DMS 273 (cell line): Measurements from ENCODE around the gene FMO5.

Experiments
- DNase-seq: peaks from one replicate; lab custom pipeline; 2025; ENCODE audit not compliant: unreplicated experiment; lab: John Stamatoyannopoulos, UW

The FMO5 gene, protein sequence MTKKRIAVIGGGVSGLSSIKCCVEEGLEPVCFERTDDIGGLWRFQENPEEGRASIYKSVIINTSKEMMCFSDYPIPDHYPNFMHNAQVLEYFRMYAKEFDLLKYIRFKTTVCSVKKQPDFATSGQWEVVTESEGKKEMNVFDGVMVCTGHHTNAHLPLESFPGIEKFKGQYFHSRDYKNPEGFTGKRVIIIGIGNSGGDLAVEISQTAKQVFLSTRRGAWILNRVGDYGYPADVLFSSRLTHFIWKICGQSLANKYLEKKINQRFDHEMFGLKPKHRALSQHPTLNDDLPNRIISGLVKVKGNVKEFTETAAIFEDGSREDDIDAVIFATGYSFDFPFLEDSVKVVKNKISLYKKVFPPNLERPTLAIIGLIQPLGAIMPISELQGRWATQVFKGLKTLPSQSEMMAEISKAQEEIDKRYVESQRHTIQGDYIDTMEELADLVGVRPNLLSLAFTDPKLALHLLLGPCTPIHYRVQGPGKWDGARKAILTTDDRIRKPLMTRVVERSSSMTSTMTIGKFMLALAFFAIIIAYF

GRCh38 chr1:147225193-147225730 lies at the start of gene FMO5:
FMO5 (minus strand) TSS chr1:147225339; CDS start chr1:147225029, 310 bp downstream.
- no peak for DNase-seq

DNA sequence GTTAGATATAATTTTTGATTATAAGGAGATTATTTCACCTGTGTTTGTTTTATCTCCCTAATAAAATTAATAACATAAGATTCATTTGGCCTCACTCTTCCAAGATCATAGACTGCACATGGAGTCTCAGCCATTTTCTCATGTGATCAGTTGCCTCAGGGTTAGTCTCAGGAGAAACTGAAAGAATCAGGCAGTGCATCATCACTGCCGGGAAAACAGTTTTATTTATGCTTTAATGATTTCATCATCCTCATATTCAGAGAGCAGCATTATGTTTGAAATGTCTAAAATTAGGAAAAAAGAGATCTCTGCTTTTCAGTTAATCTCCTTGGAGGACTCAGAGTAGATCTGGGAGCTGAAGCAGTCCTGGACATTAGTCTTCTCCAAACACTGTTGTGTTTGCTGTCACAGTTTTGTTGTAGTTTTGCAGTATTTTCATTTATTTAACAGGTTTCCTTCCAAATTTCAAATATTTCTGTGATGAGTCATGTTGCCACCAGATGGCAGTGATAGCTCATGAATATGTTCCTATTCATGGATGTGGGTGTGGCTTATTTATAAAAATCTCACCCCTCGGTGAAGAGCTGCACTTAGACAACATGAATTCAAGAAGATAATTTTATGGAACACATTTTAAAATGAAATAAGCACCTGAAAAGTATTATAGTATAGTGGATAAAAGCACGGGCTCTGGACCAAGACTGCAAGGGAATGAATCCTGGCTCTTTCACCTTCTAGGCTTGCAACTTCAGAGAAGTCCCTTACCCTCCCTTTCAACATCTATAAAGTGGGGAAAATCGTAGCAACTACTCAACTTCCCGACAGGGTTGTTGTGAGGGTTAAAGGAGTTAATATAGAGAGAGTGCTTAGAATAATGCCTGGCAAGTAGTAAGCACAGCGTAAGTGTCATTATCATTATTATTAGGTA lies 48.5 kb upstream of the FMO5 start:
- peak; percentile 75 for DNase-seq

- no peak for DNase-seq
Measured at GRCh38 chr1:147272042-147272441, 46.9 kb upstream of the FMO5 start.

DNA sequence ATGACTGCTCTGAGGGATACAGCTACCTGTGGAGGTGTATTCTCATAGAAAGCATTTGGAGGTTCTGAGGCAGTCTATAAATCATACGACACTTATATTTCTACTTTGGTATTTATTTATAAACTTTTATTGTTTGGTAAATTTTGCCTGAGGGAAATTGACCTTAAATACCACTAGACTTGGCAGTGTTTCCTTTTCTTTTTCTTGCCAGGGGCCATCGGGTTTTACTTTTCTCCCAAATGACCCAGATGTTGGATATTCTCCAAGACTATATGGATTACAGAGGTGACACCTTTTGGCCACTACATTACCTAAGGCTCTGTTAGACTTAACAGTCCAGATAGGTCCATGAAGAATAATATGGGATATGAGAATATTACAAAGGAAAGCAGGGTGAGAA lies 45.6 kb upstream of the FMO5 start:
- DNase-seq = no peak

- DNase-seq = no peak
Measured at GRCh38 chr1:147267711-147268110, 42.6 kb upstream of the FMO5 start.

GRCh38 chr1:147266381-147266780 lies 41.2 kb upstream of the FMO5 start:
- DNase-seq = no peak

- no peak for DNase-seq
Measured at GRCh38 chr1:147264158-147264768, 39.1 kb upstream of the FMO5 start.

- DNase-seq = no peak
Measured at GRCh38 chr1:147260956-147261355, 35.8 kb upstream of the FMO5 start.

- DNase-seq = no peak
Measured at GRCh38 chr1:147252540-147252939, 27.4 kb upstream of the FMO5 start.

DNA sequence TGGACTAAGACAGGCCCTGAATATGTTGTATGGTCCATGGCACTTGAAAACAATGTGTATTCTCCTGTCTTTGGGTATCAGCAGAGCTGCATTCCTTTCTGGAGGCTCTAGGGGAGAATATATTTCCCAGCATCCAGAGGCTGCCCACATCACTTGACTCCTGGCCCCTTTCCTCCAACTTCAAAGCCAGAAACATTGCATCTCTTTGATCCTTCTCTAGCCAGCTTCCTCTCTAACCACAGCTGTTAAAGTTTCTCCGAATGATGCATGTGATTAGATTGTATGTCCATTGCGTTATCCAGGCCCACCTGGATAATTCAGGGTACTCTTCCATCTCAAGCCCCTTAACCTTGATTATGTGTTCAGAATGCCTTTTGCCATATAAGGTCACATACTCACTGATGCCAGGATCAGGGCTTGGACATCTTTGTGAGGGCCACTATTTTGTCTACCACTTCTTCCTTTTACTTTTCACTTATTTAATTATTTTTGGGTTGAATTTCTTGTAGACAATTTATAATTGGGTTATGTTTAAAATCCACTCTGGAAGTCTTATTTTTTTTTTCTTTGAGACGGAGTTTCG lies 22.6 kb upstream of the FMO5 start:
- no peak for DNase-seq

- DNase-seq = peak; percentile 12
Measured at GRCh38 chr1:147246910-147247655, 21.9 kb upstream of the FMO5 start.

DNA sequence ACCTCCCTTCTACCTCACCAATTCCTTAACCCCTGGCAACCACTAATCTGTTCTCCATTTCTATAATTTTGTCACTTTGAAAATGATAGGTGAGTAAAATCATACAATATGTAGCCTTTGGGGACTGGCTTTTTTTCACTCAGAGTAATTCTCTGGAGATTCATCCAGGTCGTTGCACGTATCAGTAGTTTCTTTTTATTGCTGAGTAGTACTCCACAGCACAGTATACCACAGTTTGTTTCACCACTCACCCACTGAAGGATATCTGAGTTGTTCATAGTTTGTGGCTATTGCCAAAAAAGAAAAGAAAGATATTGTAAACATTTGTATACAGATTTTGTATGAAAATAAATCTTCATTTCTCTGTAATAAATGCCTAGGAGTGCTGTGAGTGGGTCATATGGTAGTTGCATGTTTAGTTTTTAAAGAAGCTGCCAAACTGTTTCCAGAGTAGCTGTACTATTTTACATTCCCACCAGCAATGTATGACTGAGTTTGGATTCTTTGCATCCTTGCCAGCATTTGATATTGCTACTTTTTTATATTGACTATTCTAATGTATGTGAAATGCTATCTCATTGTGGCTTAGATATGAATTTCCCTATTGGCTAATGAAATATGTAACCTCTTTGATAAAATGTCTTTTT lies 21.0 kb upstream of the FMO5 start:
- DNase-seq = no peak

DNA sequence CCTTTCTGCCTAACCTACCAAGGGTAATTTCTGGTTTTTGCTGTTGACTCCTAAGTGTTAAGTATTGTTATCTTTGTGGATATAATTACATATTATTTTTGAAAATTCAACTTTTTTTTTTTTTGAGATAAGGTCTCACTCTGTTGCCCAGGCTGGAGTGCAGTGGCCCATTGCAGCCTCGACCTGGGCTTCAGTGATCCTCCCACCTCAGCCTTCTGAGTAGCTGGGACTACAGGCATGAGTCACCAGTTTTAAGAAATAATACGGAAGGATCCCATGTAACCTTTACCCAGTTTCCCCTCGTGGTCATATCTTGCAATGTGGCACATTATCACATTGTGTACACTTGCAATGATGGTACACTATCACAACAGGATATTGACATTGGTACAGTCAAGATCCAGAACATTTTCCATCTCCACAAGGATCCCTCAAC lies 20.5 kb upstream of the FMO5 start:
- DNase-seq = no peak

DNA sequence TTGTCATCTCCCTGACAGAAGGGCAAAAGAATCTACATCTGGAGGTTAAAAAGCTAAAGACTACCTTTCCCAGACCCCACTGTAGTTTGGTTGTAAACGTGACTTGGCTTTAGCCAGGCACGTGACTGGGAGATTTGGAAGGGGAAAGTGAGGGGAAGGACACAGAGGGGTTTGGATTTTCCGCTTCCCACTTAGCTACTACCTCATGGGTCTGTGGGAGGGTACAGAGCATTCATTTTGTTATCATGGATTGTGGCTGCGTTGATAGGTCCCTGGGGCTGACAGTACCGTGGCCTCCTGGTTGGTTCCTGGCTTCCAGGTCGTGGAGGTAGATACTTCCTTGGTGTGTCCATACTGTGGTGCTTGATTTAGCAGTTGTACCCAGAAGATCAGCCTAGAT lies 20.0 kb upstream of the FMO5 start:
- no peak for DNase-seq

GRCh38 chr1:147243841-147244240 lies 18.7 kb upstream of the FMO5 start:
- DNase-seq = peak; percentile 41

- peak; percentile 79 for DNase-seq
Measured at GRCh38 chr1:147243228-147243685, 18.1 kb upstream of the FMO5 start.

- peak; percentile 98 for DNase-seq
Measured at GRCh38 chr1:147242449-147243227, 17.5 kb upstream of the FMO5 start, which contains the start of gene CHD1L. CHD1L (plus strand) TSS chr1:147242684; CDS start chr1:147242704, 20 bp downstream.

DNA sequence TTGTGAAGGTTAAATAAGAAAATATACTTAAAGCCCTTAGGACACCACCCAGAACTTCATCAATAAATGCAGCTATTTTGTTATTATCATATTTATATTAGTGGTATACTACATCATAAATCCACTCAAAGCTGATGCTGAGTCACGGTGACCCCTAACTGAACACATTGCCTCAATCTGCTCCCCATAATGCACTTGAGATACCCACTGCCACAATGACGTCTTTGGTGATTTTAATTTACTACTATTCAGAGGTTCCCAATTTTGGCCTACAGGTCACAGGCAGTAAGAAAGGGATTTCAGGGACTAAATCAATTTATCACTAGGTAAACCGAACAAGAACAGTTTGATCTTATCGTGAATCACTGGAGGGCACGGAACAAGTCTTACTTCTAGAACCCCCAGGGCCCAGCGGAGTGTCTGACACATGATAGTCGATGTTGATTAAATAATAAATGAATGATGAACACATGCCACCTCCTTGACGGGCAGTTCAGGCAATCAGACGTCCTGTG lies 16.9 kb upstream of the FMO5 start:
- DNase-seq = no peak
